GM23338 (cell line): ENCODE measurements around the gene GJE1. TPM values are rescaled to one million over a fixed set of nuclear protein-coding genes. Genes with fewer than 3 reads are reported as not detected.

Experiments used
- ATAC-seq: fragments of 200-7000 bp; cut with Tn5 transposase; 3 replicates; pipeline ENCODE4 v1.9.1; 2020
- DNase-seq: peaks from one replicate; pipeline ENCODE4 v3.0.0-alpha.2; 2015; ENCODE audit warnings: low spot score
- H2AFZ ChIP-seq: fragments of 200-600 bp; sonication (generic); 2 replicates; pipeline ENCODE4 v1.8.0; 2016; ENCODE audit warnings: antibody characterized with exemption, mild to moderate bottlenecking, moderate library complexity
- H3F3A ChIP-seq: fragments of 200-600 bp; sonication (generic); replicated peaks from 2 replicates; pipeline ENCODE4 v1.8.0; 2017; ENCODE audit warnings: antibody characterized with exemption, mixed run types, low read depth
- H3K27ac ChIP-seq: fragments of 200-600 bp; sonication (generic); 2 replicates; pipeline ENCODE4 v1.6.1; 2016; ENCODE audit warnings: low read depth
- H3K27me3 ChIP-seq: fragments of 200-600 bp; sonication (generic); 2 replicates; pipeline ENCODE4 v1.8.0; 2016; ENCODE audit warnings: mild to moderate bottlenecking, mixed run types, moderate library complexity; ENCODE audit not compliant: insufficient read depth
- H3K36me3 ChIP-seq: fragments of 200-600 bp; sonication (generic); 2 replicates; pipeline ENCODE4 v1.8.0; 2016; ENCODE audit warnings: mild to moderate bottlenecking; ENCODE audit not compliant: insufficient read depth
- H3K4me1 ChIP-seq: fragments of 200-600 bp; sonication (generic); 2 replicates; pipeline ENCODE4 v1.8.0; 2016; ENCODE audit warnings: mild to moderate bottlenecking, moderate library complexity; ENCODE audit not compliant: insufficient read depth
- H3K4me2 ChIP-seq: fragments of 200-600 bp; sonication (generic); 2 replicates; pipeline ENCODE4 v1.7.1; 2017; ENCODE audit warnings: mixed run types
- H3K4me3 ChIP-seq: fragments of 200-600 bp; sonication (generic); 2 replicates; pipeline ENCODE4 v1.6.1; 2016; ENCODE audit warnings: mixed run types
- H3K79me2 ChIP-seq: fragments of 200-600 bp; sonication (generic); replicated peaks from 2 replicates; pipeline ENCODE4 v1.8.0; 2017; ENCODE audit warnings: mild to moderate bottlenecking; ENCODE audit not compliant: insufficient read depth
- H3K9me2 ChIP-seq: fragments of 200-600 bp; sonication (generic); 2 replicates; pipeline ENCODE4 v1.8.0; 2017; ENCODE audit not compliant: insufficient read depth
- H4K20me1 ChIP-seq: fragments of 200-600 bp; sonication (generic); replicated peaks from 2 replicates; pipeline ENCODE4 v1.8.0; 2017; ENCODE audit warnings: mild to moderate bottlenecking; ENCODE audit not compliant: insufficient read depth
- H3K27ac Mint-ChIP-seq: 2 replicates; pipeline ENCODE4 v1.8.0; 2020; ENCODE audit warnings: inconsistent platforms, mild to moderate bottlenecking, moderate library complexity, mixed read lengths
- H3K27me3 Mint-ChIP-seq: 3 replicates; pipeline ENCODE4 v1.8.0; 2022; ENCODE audit warnings: low read depth, mild to moderate bottlenecking, moderate library complexity, mixed read lengths, inconsistent platforms; ENCODE audit not compliant: insufficient read depth, poor library complexity
- H3K36me3 Mint-ChIP-seq: 3 replicates; pipeline ENCODE4 v1.8.0; 2021; ENCODE audit warnings: low read depth, mild to moderate bottlenecking, inconsistent platforms, moderate library complexity, mixed read lengths
- H3K4me1 Mint-ChIP-seq: 3 replicates; pipeline ENCODE4 v1.8.0; 2020; ENCODE audit warnings: mild to moderate bottlenecking, inconsistent platforms, mixed read lengths
- H3K4me3 Mint-ChIP-seq: 3 replicates; pipeline ENCODE4 v1.8.0; 2021; ENCODE audit warnings: moderate library complexity, mild to moderate bottlenecking, inconsistent platforms, mixed read lengths
- H3K9me3 Mint-ChIP-seq: 3 replicates; pipeline ENCODE4 v1.8.0; 2020; ENCODE audit warnings: moderate library complexity, mild to moderate bottlenecking, inconsistent platforms, mixed read lengths
- CREB1 ChIP-seq: fragments of 250-450 bp; sonication (Bioruptor Pico); IDR thresholded peaks from 2 replicates; pipeline ENCODE4 v1.5.0; 2020; ENCODE audit warnings: low read depth, mild to moderate bottlenecking, moderate library complexity
- CTCF ChIP-seq, 2 experiments: fragments of 200-600 bp in 1 of 2; sonication (generic) in 1 of 2; conservative IDR thresholded peaks; 2 replicates each; pipeline versions ENCODE4 v1.5.1 to v1.6.1; 2016 to 2017; ENCODE audit warnings: antibody characterized with exemption in 2 of 2, low read depth in 2 of 2, mild to moderate bottlenecking in 2 of 2, moderate library complexity in 1 of 2
- ETS1 ChIP-seq: IDR thresholded peaks from 2 replicates; pipeline ENCODE4 v1.6.1; 2016; ENCODE audit warnings: antibody characterized with exemption
- EZH2 ChIP-seq: fragments of 200-600 bp; sonication (generic); IDR thresholded peaks from one replicate; pipeline ENCODE4 v1.8.0; 2017; ENCODE audit warnings: antibody characterized with exemption, mild to moderate bottlenecking, low read depth; ENCODE audit not compliant: unreplicated experiment
- EZH2phosphoT487 ChIP-seq: fragments of 200-600 bp; sonication (generic); IDR thresholded peaks from one replicate; pipeline ENCODE4 v1.8.1; 2018; ENCODE audit warnings: antibody characterized with exemption; ENCODE audit not compliant: unreplicated experiment
- NANOG ChIP-seq: IDR thresholded peaks from 2 replicates; pipeline ENCODE4 v1.6.1; 2016; ENCODE audit warnings: antibody characterized with exemption, borderline replicate concordance
- POLR2AphosphoS5 ChIP-seq: IDR thresholded peaks from 2 replicates; pipeline ENCODE4 v1.6.1; 2016; ENCODE audit warnings: antibody characterized with exemption, low read depth
- REST ChIP-seq: IDR thresholded peaks from one replicate; pipeline ENCODE4 v1.6.1; 2018; ENCODE audit warnings: antibody characterized with exemption; ENCODE audit not compliant: unreplicated experiment
- ZNF114 ChIP-seq: fragments of 250-450 bp; sonication (Bioruptor Pico); IDR thresholded peaks from 2 replicates; pipeline ENCODE4 v1.5.0; 2020; ENCODE audit warnings: mild to moderate bottlenecking, moderate library complexity
- ZNF462 ChIP-seq: fragments of 250-450 bp; sonication (Bioruptor Pico); IDR thresholded peaks from 2 replicates; pipeline ENCODE4 v1.5.0; 2020; ENCODE audit warnings: mild to moderate bottlenecking, moderate library complexity
- polyA plus RNA-seq: library from polyadenylated mRNA; unstranded; fragments of >200 nt; fragmentation: Nextera tagmentation; extraction: Ambion mirVana; gene quantifications from 2 replicates; pipeline ENCODE4 v1.2.1, GENCODE V29; 2016
- total RNA-seq: library from RNA; depleted of rRNA; stranded (reverse); fragments of >200 nt; shearing (Covaris generic); gene quantifications from 2 replicates; pipeline ENCODE4 v1.2.3, GENCODE V29; 2014

GJE1 gene
- total and polyA plus RNA-seq, 2 experiments from 2014 or later, result not detected

DNA sequence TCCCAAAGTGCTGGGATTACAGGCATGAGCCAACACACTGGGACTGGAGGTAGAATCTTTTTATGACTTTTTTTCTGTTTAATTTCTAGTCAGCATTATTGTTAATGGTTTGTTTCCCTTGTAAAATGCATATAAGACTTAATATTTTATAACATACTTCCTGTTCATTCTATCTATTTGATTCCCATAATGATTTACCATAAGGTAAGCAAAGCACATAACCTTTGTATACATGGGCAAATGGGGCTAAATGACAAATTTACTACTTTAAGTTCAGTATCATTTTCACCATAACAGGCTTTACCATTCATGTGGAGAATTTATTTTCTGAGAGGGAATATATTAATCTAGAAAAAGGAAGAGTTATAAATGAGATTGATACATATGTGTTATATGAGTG lies 38.6 kb downstream of the GJE1 start (continued):
- TF ChIP-seq ZNF462 (CRISPR knock-in tag), result no peak
- TF ChIP-seq ZNF114 (CRISPR knock-in tag), result no peak

GRCh38 chr6:142172758-142173157 lies 40.0 kb downstream of the GJE1 start:
- Histone ChIP-seq H3K4me1 (no peaks in the 10 kb centered on the region), H3K27me3 (no peaks in the 10 kb centered on the region), H3K9me2 (no peaks in the 10 kb centered on the region), H3K79me2 (no peaks in the 10 kb centered on the region), H3K4me3 (no peak overlapping the region), H4K20me1 (no peaks in the 10 kb centered on the region; the same call in 1 of the 2 replicates), H3F3A (no peaks in the 10 kb centered on the region), H2AFZ (no peak overlapping the region), H3K36me3 (peaks cover 20% of the 10 kb centered on the region; the same call in 1 of the 2 replicates), H3K27ac (no peak overlapping the region), H3K4me2 (no peak overlapping the region)
- Mint-ChIP-seq H3K27me3 (no peaks in the 10 kb centered on the region), H3K9me3 (no peaks in the 10 kb centered on the region), H3K4me3 (no peak overlapping the region), H3K36me3 (peaks cover 33% of the 10 kb centered on the region; the same call in 2 of the 3 replicates), H3K27ac (no peak overlapping the region), H3K4me1 (no peaks in the 10 kb centered on the region)
- DNase-seq (no peak), ATAC-seq (no peak)
- TF ChIP-seq NANOG, result no peak
- no peak for TF ChIP-seq ZNF114 (CRISPR knock-in tag)
- no peak for TF ChIP-seq EZH2phosphoT487
- no peak for TF ChIP-seq ETS1
- no peak for TF ChIP-seq CTCF (conservative IDR thresholded peaks at IDR 0.05; ENCODE audit: low read depth in 2 of 2)
- no peak for TF ChIP-seq CREB1
- no peak for TF ChIP-seq EZH2
- no peak for TF ChIP-seq REST
- no peak for TF ChIP-seq POLR2AphosphoS5
